Endothelial cell of umbilical vein (primary cell): ENCODE data around the gene CD200. TPM values are rescaled to one million over a fixed set of nuclear protein-coding genes. Genes with fewer than 3 reads are reported as not detected.

Experiments
- BruUV-seq: library from RNA; stranded (reverse); fragments of 400-500 nt; replicated peaks from 2 replicates; lab custom pipeline; 2021; lab: Mats Ljungman, UMichigan
- CTCF ChIA-PET: fragments of 300-600, 350-600 bp; sonication (Branson Sonifier 250); formaldehyde crosslinking; loops from one replicate; lab custom pipeline; 2021; ENCODE audit warnings: antibody characterized with exemption, inconsistent platforms; lab: Charles Lee
- POLR2A ChIA-PET: fragments of 300-600, 350-600 bp; sonication (Branson Sonifier 250); formaldehyde crosslinking; loops from one replicate; lab custom pipeline; 2021; ENCODE audit warnings: antibody characterized with exemption, inconsistent platforms; lab: Charles Lee
- DNase-seq: peaks from one replicate; pipeline ENCODE4 v3.0.0-alpha.2; 2011; ENCODE audit warnings: low read depth, low spot score
- FAIRE-seq: peaks from 2 replicates; lab custom pipeline; 2011; peaks lifted over from hg19 to GRCh38; lab: Jason Lieb, UNC
- H2AFZ ChIP-seq: 2 replicates; pipeline ENCODE4 v1.6.0; 2012; ENCODE audit warnings: low read depth, low read length, control low read depth, inconsistent platforms
- H3K27ac ChIP-seq: 2 replicates; pipeline ENCODE4 v1.5.1; 2011; ENCODE audit warnings: low read depth, mild to moderate bottlenecking, control low read depth, low read length, moderate library complexity; ENCODE audit not compliant: insufficient read depth
- H3K27me3 ChIP-seq, 2 experiments: 2 replicates each; pipeline versions ENCODE4 v1.6.0 to v1.6.1; 2011; ENCODE audit warnings: low read length in 2 of 2, mixed read lengths in 1 of 2; ENCODE audit not compliant: control insufficient read depth in 2 of 2, insufficient read depth in 2 of 2
- H3K36me3 ChIP-seq, 2 experiments: 2 replicates in 1 of 2; 3 replicates in 1 of 2; pipeline ENCODE4 v1.5.1; 2011; ENCODE audit warnings: low read length in 2 of 2, mild to moderate bottlenecking in 1 of 2, moderate library complexity in 1 of 2; ENCODE audit not compliant: control insufficient read depth in 2 of 2, insufficient read depth in 2 of 2; ENCODE audit errors: extremely low read depth in 1 of 2
- H3K4me1 ChIP-seq: 3 replicates; pipeline ENCODE4 v1.5.1; 2011; ENCODE audit warnings: mild to moderate bottlenecking, low read length; ENCODE audit not compliant: control insufficient read depth, insufficient read depth; ENCODE audit errors: extremely low read depth
- H3K4me2 ChIP-seq: 2 replicates; pipeline ENCODE4 v1.6.1; 2011; ENCODE audit warnings: low read length, control low read depth, mixed read lengths; ENCODE audit not compliant: insufficient read depth
- H3K4me3 ChIP-seq, 3 experiments: fragments of 200-600 bp in 1 of 3; sonication (generic), shearing (Covaris generic) in 1 of 3; replicated peaks in 1 of 3; 2 replicates each; pipeline ENCODE4 v1.5.1; 2011 to 2016; ENCODE audit warnings: control low read depth in 3 of 3, low read length in 3 of 3, mild to moderate bottlenecking in 2 of 3, inconsistent platforms in 1 of 3, low read depth in 1 of 3, moderate library complexity in 1 of 3; ENCODE audit not compliant: insufficient read depth in 1 of 3
- H3K79me2 ChIP-seq: 2 replicates; pipeline ENCODE4 v1.6.0; 2012; ENCODE audit warnings: low read length, inconsistent platforms; ENCODE audit not compliant: control insufficient read depth, insufficient read depth
- H3K9ac ChIP-seq: replicated peaks from 2 replicates; pipeline ENCODE3; 2011; ENCODE audit warnings: low read length, control low read depth; ENCODE audit not compliant: insufficient read depth; ENCODE audit errors: extremely low read depth
- H3K9me1 ChIP-seq: replicated peaks from 3 replicates; pipeline ENCODE4 v1.6.0; 2011; ENCODE audit warnings: mild to moderate bottlenecking, low read length; ENCODE audit not compliant: control insufficient read depth, insufficient read depth; ENCODE audit errors: extremely low read depth
- H3K9me3 ChIP-seq: replicated peaks from 2 replicates; pipeline ENCODE4 v1.5.1; 2012; ENCODE audit warnings: low read length, inconsistent platforms; ENCODE audit not compliant: control insufficient read depth, insufficient read depth
- H4K20me1 ChIP-seq: replicated peaks from 2 replicates; pipeline ENCODE3; 2011; ENCODE audit warnings: mild to moderate bottlenecking, low read length; ENCODE audit not compliant: control insufficient read depth, insufficient read depth; ENCODE audit errors: extremely low read depth
- EZH2 ChIP-seq: IDR thresholded peaks from 2 replicates; pipeline ENCODE4 v1.6.1; 2012; ENCODE audit warnings: borderline replicate concordance, low read depth, mild to moderate bottlenecking, moderate library complexity, low read length, inconsistent platforms; ENCODE audit not compliant: severe bottlenecking
- FOS ChIP-seq: IDR thresholded peaks from 2 replicates; pipeline ENCODE4 v1.6.1; 2011; ENCODE audit warnings: mild to moderate bottlenecking, low read length, moderate library complexity, borderline replicate concordance; ENCODE audit not compliant: insufficient read depth
- GATA2 ChIP-seq: IDR thresholded peaks from 2 replicates; pipeline ENCODE4 v1.7.0; 2011; ENCODE audit warnings: low read depth, mild to moderate bottlenecking, moderate library complexity, mixed read lengths, low read length; ENCODE audit not compliant: insufficient read length, insufficient read depth
- JUN ChIP-seq: IDR thresholded peaks from 2 replicates; pipeline ENCODE4 v1.6.1; 2011; ENCODE audit warnings: borderline replicate concordance, low read depth; ENCODE audit not compliant: insufficient read length, insufficient read depth
- MYC ChIP-seq: IDR thresholded peaks from one replicate; pipeline ENCODE4 v1.6.1; 2011; ENCODE audit warnings: mild to moderate bottlenecking, low read depth, low read length
- POLR2A ChIP-seq: IDR thresholded peaks from 2 replicates; pipeline ENCODE4 v1.6.1; 2012; ENCODE audit warnings: low read depth, mild to moderate bottlenecking, control low read depth, low read length
- POLR2AphosphoS5 ChIP-seq: IDR thresholded peaks from 2 replicates; pipeline ENCODE4 v1.6.1; 2012; ENCODE audit warnings: low read depth, mild to moderate bottlenecking, control low read depth, low read length, moderate library complexity; ENCODE audit not compliant: insufficient read depth
- dilution Hi-C: fragments of 300-500 bp; cut with MboI; formaldehyde crosslinking; loops from one replicate; pipeline ENCODE4 v1.15.0; 2019; ENCODE audit warnings: low sequenced_read_pairs; ENCODE audit not compliant: extremely low pct_ligation_motif_present
- intact Hi-C: fragments of 100-400 bp; cut with micrococcal nuclease; formaldehyde crosslinking; loops from one replicate; pipeline ENCODE4 v1.10.0; 2022
- polyA plus RNA-seq, 4 experiments: library from polyadenylated mRNA; depleted of rRNA in 3 of 4; stranded (reverse) in 3 of 4; unstranded in 1 of 4; fragments of >200 nt; gene quantifications; 2 replicates each; pipeline versions ENCODE4 v1.2.1 to v1.2.3, GENCODE V29; 2011 to 2012; ENCODE audit warnings: missing spikeins in 1 of 4
- total RNA-seq: library from RNA; stranded (reverse); gene quantifications from 2 replicates; pipeline ENCODE4 v1.2.3, GENCODE V29; 2021

Gene CD200
- total and polyA plus RNA-seq, 2 donors (not counting 3 experiments of a cell fraction or from before 2014, with no cell fraction given): 8.1 to 8.2 TPM

- Histone ChIP-seq H3K4me2 (no peak overlapping the region), H4K20me1 (no peaks in the 10 kb centered on the region), H3K36me3 (no peaks in the 10 kb centered on the region), H3K9me1 (no peaks in the 10 kb centered on the region), H3K9ac (no peak overlapping the region), H3K27me3 (no peaks in the 10 kb centered on the region), H3K79me2 (no peaks in the 10 kb centered on the region), H2AFZ (no peak overlapping the region), H3K9me3 (no peaks in the 10 kb centered on the region), H3K4me1 (peaks cover 20% of the 10 kb centered on the region), H3K4me3 (no peak overlapping the region), H3K27ac (no peak overlapping the region)
- dilution Hi-C loops: no loop called here
- CTCF ChIA-PET: interaction anchor here (1.2 to 1.7 kb wide), 3 partner anchors 10 to 64 kb away, joined by 3 to 4 read pairs (median 4); no protein-coding TSS in a partner anchor
- no peak for TF ChIP-seq POLR2A
- no peak for TF ChIP-seq FOS
- TF ChIP-seq GATA2: no peak
- TF ChIP-seq EZH2: no peak
- POLR2A ChIA-PET: no interaction called here
- BruUV-seq: no TSS peak
- intact Hi-C loops: no loop called here
- DNase-seq: no peak
- no peak for FAIRE-seq
Observed at GRCh38 chr3:112373476-112373875, 40.5 kb downstream of the CD200 start.

- Histone ChIP-seq H3K4me1 (peaks cover 20% of the 10 kb centered on the region), H3K9me3 (no peaks in the 10 kb centered on the region), H2AFZ (no peak overlapping the region), H3K27me3 (no peaks in the 10 kb centered on the region), H3K4me3 (no peak overlapping the region), H3K79me2 (no peaks in the 10 kb centered on the region), H3K4me2 (no peak overlapping the region), H3K9ac (no peak overlapping the region), H3K27ac (no peak overlapping the region), H3K36me3 (no peaks in the 10 kb centered on the region), H3K9me1 (no peaks in the 10 kb centered on the region), H4K20me1 (no peaks in the 10 kb centered on the region)
- CTCF ChIA-PET: interaction anchor here (0.6 to 1.7 kb wide), 2 partner anchors 11 to 63 kb away, joined by 3 to 4 read pairs; no protein-coding TSS in a partner anchor
- no peak for FAIRE-seq
- POLR2A ChIA-PET: no interaction called here
- intact Hi-C loops: no loop called here
- dilution Hi-C loops: no loop called here
- no TSS peak for BruUV-seq
- TF ChIP-seq EZH2 (no peak), JUN (no peak), MYC (no peak), GATA2 (no peak), POLR2AphosphoS5 (no peak)
- DNase-seq: no peak
Observed at GRCh38 chr3:112373924-112374323, 41.0 kb downstream of the CD200 start.
